Trophoblast cell (in vitro differentiated cells and primary cell): ENCODE measurements around the gene MRPL42.

Source experiments
- DNase-seq, 2 donors: peaks; one replicate each; pipeline ENCODE4 v3.0.0-alpha.2; 2016
- H2AFZ ChIP-seq: 2 replicates; pipeline ENCODE4 v1.6.1; 2013; ENCODE audit warnings: low read length, moderate library complexity, mild to moderate bottlenecking; ENCODE audit not compliant: insufficient read depth, poor library complexity
- H2AK5ac ChIP-seq: 2 replicates; pipeline ENCODE4 v1.6.1; 2013; ENCODE audit warnings: mild to moderate bottlenecking, low read length
- H2BK120ac ChIP-seq: 2 replicates; pipeline ENCODE4 v1.6.1; 2013; ENCODE audit warnings: low read length, mild to moderate bottlenecking, moderate library complexity; ENCODE audit not compliant: insufficient read depth, poor library complexity
- H2BK12ac ChIP-seq: 2 replicates; pipeline ENCODE4 v1.6.1; 2013; ENCODE audit warnings: mild to moderate bottlenecking, low read length, moderate library complexity
- H2BK5ac ChIP-seq: 2 replicates; pipeline ENCODE4 v1.6.1; 2013; ENCODE audit warnings: low read length, low read depth, moderate library complexity, mild to moderate bottlenecking; ENCODE audit not compliant: poor library complexity
- H3K14ac ChIP-seq: 2 replicates; pipeline ENCODE4 v1.6.1; 2013; ENCODE audit warnings: mild to moderate bottlenecking, low read length
- H3K18ac ChIP-seq: 2 replicates; pipeline ENCODE4 v1.6.1; 2013; ENCODE audit warnings: mild to moderate bottlenecking, low read length
- H3K23ac ChIP-seq: 2 replicates; pipeline ENCODE4 v1.6.1; 2013; ENCODE audit warnings: low read length
- H3K27ac ChIP-seq: 2 replicates; pipeline ENCODE4 v1.5.1; 2013; ENCODE audit warnings: low read depth, mild to moderate bottlenecking, inconsistent platforms, low read length, moderate library complexity
- H3K27me3 ChIP-seq: 2 replicates; pipeline ENCODE4 v1.6.1; 2013; ENCODE audit warnings: inconsistent platforms, mild to moderate bottlenecking, low read length, moderate library complexity; ENCODE audit not compliant: insufficient read depth
- H3K36me3 ChIP-seq, 2 experiments: 1 replicate in 1 of 2; 2 replicates in 1 of 2; pipeline ENCODE4 v1.6.1; 2013; ENCODE audit warnings: low read length in 2 of 2, mild to moderate bottlenecking in 2 of 2, moderate library complexity in 1 of 2; ENCODE audit not compliant: insufficient read depth in 2 of 2, control insufficient read depth in 1 of 2
- H3K4ac ChIP-seq: 2 replicates; pipeline ENCODE4 v1.6.1; 2013; ENCODE audit warnings: low read depth, mild to moderate bottlenecking, low read length, moderate library complexity
- H3K4me1 ChIP-seq, 2 experiments: 1 replicate in 1 of 2; 2 replicates in 1 of 2; pipeline ENCODE4 v1.6.1; 2013; ENCODE audit warnings: low read length in 2 of 2, mild to moderate bottlenecking in 2 of 2, moderate library complexity in 1 of 2; ENCODE audit not compliant: insufficient read depth in 2 of 2, control insufficient read depth in 1 of 2
- H3K4me2 ChIP-seq: 2 replicates; pipeline ENCODE4 v1.6.1; 2013; ENCODE audit warnings: inconsistent platforms, mild to moderate bottlenecking, low read length, moderate library complexity
- H3K4me3 ChIP-seq: 2 replicates; pipeline ENCODE4 v1.5.1; 2013; ENCODE audit warnings: mild to moderate bottlenecking, low read depth, low read length, inconsistent platforms
- H3K79me1 ChIP-seq: one replicate; pipeline ENCODE4 v1.6.1; 2013; ENCODE audit warnings: low read length
- H3K79me2 ChIP-seq: 2 replicates; pipeline ENCODE4 v1.6.1; 2013; ENCODE audit warnings: low read length, mild to moderate bottlenecking; ENCODE audit not compliant: control insufficient read depth, insufficient read depth, poor library complexity
- H3K9ac ChIP-seq: 2 replicates; pipeline ENCODE4 v1.6.1; 2013; ENCODE audit warnings: mild to moderate bottlenecking, low read length
- H3K9me3 ChIP-seq: 2 replicates; pipeline ENCODE4 v1.6.1; 2013; ENCODE audit warnings: low read depth, mild to moderate bottlenecking, control low read depth, inconsistent platforms, low read length; ENCODE audit not compliant: insufficient read depth
- H4K12ac ChIP-seq: 2 replicates; pipeline ENCODE4 v1.6.1; 2013; ENCODE audit warnings: low read depth, mild to moderate bottlenecking, low read length, moderate library complexity
- H4K8ac ChIP-seq: 2 replicates; pipeline ENCODE4 v1.6.1; 2013; ENCODE audit warnings: low read depth, mild to moderate bottlenecking, low read length, moderate library complexity
- H4K91ac ChIP-seq: one replicate; pipeline ENCODE4 v1.6.1; 2013; ENCODE audit warnings: low read depth, mild to moderate bottlenecking, low read length, moderate library complexity
- WGBS: extraction: QIAGEN DNeasy Blood & Tissue Kit; methylation state at CpG from one replicate; pipeline ENCODE4 v1.1.7; 2013; ENCODE audit warnings: missing lambda C conversion rate; ENCODE audit not compliant: insufficient read length, insufficient coverage; ENCODE audit errors: extremely low coverage; 5-methylcytosine and 5-hydroxymethylcytosine counted together

MRPL42 gene

GRCh38 chr12:93459097-93459496, 8.2 kb upstream of the MRPL42 start:
- no CpG with 5 or more reads among the region's 5 CpGs for WGBS
- no peak for DNase-seq
- H3K4me3 ChIP-seq = no peak overlapping the region
- H3K27me3 ChIP-seq = no peaks in the 10 kb centered on the region
- no peak overlapping the region for H2AFZ ChIP-seq
- H3K79me1 ChIP-seq = no peaks in the 10 kb centered on the region
- H3K4ac ChIP-seq = no peak overlapping the region
- no peaks in the 10 kb centered on the region for H3K79me2 ChIP-seq
- no peaks in the 10 kb centered on the region for H3K4me1 ChIP-seq
- no peaks in the 10 kb centered on the region for H3K9me3 ChIP-seq
- H2BK5ac ChIP-seq = no peak overlapping the region
- no peak overlapping the region for H3K23ac ChIP-seq
- H4K12ac ChIP-seq = no peak overlapping the region
- H3K14ac ChIP-seq = no peak overlapping the region
- no peaks in the 10 kb centered on the region for H3K36me3 ChIP-seq
- no peak overlapping the region for H3K9ac ChIP-seq
- H4K91ac ChIP-seq = no peak overlapping the region
- H2BK120ac ChIP-seq = no peak overlapping the region
- H4K8ac ChIP-seq = no peak overlapping the region
- no peak overlapping the region for H2BK12ac ChIP-seq
- no peak overlapping the region for H2AK5ac ChIP-seq
- no peak overlapping the region for H3K4me2 ChIP-seq
- no peak overlapping the region for H3K18ac ChIP-seq
- H3K27ac ChIP-seq = no peak overlapping the region

GRCh38 chr12:93460003-93460402, 7.3 kb upstream of the MRPL42 start:
- H3K9ac ChIP-seq = no peak overlapping the region
- H3K27me3 ChIP-seq = no peaks in the 10 kb centered on the region
- H2AK5ac ChIP-seq = no peak overlapping the region
- H3K9me3 ChIP-seq = no peaks in the 10 kb centered on the region
- H4K91ac ChIP-seq = no peak overlapping the region
- no peak overlapping the region for H2AFZ ChIP-seq
- H3K4me3 ChIP-seq = no peak overlapping the region
- no peaks in the 10 kb centered on the region for H3K4me1 ChIP-seq
- no peak overlapping the region for H3K23ac ChIP-seq
- H3K4ac ChIP-seq = no peak overlapping the region
- no peaks in the 10 kb centered on the region for H3K79me1 ChIP-seq
- DNase-seq = no peak
- H3K27ac ChIP-seq = no peak overlapping the region
- H4K12ac ChIP-seq = no peak overlapping the region
- no peak overlapping the region for H2BK12ac ChIP-seq
- H2BK5ac ChIP-seq = no peak overlapping the region
- WGBS = no CpG with 5 or more reads among the region's 6 CpGs
- H3K4me2 ChIP-seq = no peak overlapping the region
- no peak overlapping the region for H3K14ac ChIP-seq
- H4K8ac ChIP-seq = no peak overlapping the region
- H3K18ac ChIP-seq = no peak overlapping the region
- no peaks in the 10 kb centered on the region for H3K79me2 ChIP-seq
- no peaks in the 10 kb centered on the region for H3K36me3 ChIP-seq
- H2BK120ac ChIP-seq = no peak overlapping the region

- Histone ChIP-seq H2AFZ (no peak overlapping the region), H3K36me3 (no peaks in the 10 kb centered on the region), H2BK12ac (no peak overlapping the region), H3K79me1 (no peaks in the 10 kb centered on the region), H3K23ac (no peak overlapping the region), H3K4me2 (no peak overlapping the region), H2BK120ac (no peak overlapping the region), H3K4ac (no peak overlapping the region), H3K79me2 (no peaks in the 10 kb centered on the region), H3K18ac (no peak overlapping the region), H3K27ac (no peak overlapping the region), H3K4me1 (no peaks in the 10 kb centered on the region), H3K27me3 (no peaks in the 10 kb centered on the region), H3K9me3 (no peaks in the 10 kb centered on the region), H4K12ac (no peak overlapping the region), H4K8ac (no peak overlapping the region), H4K91ac (no peak overlapping the region), H2AK5ac (no peak overlapping the region), H3K14ac (no peak overlapping the region), H3K4me3 (no peak overlapping the region), H3K9ac (no peak overlapping the region), H2BK5ac (no peak overlapping the region)
- WGBS = no CpG with 5 or more reads among the region's 7 CpGs
- DNase-seq = no peak
Measured at GRCh38 chr12:93460902-93461301, 6.4 kb upstream of the MRPL42 start.

- H3K9me3 ChIP-seq = no peaks in the 10 kb centered on the region
- no peak overlapping the region for H2BK5ac ChIP-seq
- H3K4me1 ChIP-seq = no peaks in the 10 kb centered on the region
- H3K4me3 ChIP-seq = no peak overlapping the region
- no peak overlapping the region for H2AFZ ChIP-seq
- peak; percentile 35 to 40 for DNase-seq
- no peak overlapping the region for H3K27ac ChIP-seq
- no peak overlapping the region for H4K91ac ChIP-seq
- no peak overlapping the region for H2AK5ac ChIP-seq
- H4K8ac ChIP-seq = no peak overlapping the region
- no peaks in the 10 kb centered on the region for H3K79me2 ChIP-seq
- H3K14ac ChIP-seq = no peak overlapping the region
- H3K18ac ChIP-seq = no peak overlapping the region
- no peaks in the 10 kb centered on the region for H3K79me1 ChIP-seq
- no peak overlapping the region for H2BK12ac ChIP-seq
- WGBS = no CpG with 5 or more reads among the region's 3 CpGs
- H3K9ac ChIP-seq = no peak overlapping the region
- no peak overlapping the region for H2BK120ac ChIP-seq
- no peak overlapping the region for H4K12ac ChIP-seq
- H3K27me3 ChIP-seq = no peaks in the 10 kb centered on the region
- no peak overlapping the region for H3K23ac ChIP-seq
- no peak overlapping the region for H3K4ac ChIP-seq
- no peaks in the 10 kb centered on the region for H3K36me3 ChIP-seq
- no peak overlapping the region for H3K4me2 ChIP-seq
Measured at GRCh38 chr12:93461503-93461902, 5.8 kb upstream of the MRPL42 start.
